NCI-H1930 (cell line): ENCODE measurements around the gene FLRT3.

Experiments used
- DNase-seq, 2 experiments: peaks; one replicate each; lab custom pipeline; 2025; lab: John Stamatoyannopoulos, UW

FLRT3 gene

DNA sequence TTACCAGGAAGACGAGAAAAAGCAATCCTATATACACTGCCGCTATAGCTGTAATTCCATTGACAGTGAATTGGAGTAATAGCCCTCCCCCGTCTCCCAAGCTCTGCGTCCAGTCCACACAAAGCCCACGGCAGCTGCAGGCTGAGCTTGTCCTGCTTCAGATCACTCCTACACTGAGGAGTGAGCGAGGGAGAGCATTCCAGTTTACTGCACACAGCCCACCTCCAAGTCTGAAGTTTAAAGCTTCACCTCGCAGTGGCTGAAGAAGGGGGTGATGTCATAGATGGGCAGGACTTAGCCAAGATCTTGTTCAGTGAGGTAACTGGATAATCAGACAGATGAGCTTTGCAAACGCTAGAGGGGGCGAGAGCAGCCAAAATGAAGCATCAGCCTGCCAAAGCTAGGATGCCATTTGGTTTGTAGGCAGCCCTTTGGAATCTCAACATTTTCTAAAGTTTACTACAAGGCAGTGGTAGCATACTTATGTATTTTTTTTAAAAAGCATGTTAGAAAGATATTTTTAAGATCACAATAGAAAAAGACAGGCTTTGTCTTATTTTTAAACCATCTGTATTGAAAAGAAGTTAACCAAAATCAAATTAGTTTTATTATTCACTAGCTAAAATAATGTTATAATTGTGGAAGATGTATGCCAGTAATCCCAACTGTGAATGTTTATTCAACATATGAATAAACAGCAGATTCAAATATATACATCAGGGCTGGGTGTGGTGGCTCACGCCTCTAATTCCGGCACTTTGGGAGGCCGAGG, at the start of gene FLRT3:
Gene FLRT3 (minus strand): TSS at position 213 of the 772 bp plus-strand sequence. CDS start 10,106 bp downstream, outside the sequence.
- peak; percentile 56 to 70 for DNase-seq

DNA sequence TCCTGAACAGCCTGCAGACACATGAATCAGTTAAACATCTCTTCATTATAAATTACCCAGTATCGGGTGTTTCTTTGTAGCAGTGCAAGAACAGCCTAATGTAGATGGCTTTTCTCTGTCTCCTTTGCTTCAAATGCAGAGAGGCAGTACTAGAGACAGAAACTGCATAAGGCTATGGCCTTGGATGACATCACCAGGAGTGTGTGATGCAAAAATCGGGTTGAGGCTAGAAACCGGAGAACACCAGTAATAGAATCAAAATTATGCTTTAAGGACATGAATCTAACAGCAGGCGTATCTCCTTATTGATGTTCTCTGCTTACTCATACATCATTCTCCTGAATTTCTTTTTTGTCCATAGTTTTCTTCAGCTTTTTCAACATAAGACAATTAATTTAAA, 49.3 kb upstream of the FLRT3 start:
- DNase-seq: no peak

DNA sequence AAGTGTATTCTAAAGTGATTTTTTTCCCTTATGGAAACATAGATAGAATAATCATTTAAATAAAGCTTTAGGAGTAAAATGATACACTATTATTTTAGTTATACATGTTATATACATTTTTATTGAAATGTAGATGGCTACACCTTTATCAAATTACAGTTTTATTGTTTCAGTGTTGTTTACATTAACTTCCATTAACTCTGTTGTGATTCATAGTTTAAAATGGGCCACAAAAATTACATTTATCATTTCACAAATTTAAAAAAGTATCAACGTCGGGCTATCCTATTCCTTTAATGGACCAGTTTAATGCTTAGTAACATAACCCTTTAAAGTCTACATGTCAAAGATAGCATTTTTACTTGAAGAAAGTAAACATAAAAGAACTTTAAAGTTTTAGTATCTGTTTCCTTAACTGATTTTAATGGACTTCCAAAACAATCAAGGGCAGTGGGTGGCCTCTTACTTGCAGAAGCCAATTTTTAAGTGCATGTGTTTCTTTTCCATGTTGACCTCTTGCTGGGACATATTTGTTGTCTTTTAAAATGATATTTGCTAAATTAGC, 47.8 kb upstream of the FLRT3 start:
- DNase-seq: no peak

DNA sequence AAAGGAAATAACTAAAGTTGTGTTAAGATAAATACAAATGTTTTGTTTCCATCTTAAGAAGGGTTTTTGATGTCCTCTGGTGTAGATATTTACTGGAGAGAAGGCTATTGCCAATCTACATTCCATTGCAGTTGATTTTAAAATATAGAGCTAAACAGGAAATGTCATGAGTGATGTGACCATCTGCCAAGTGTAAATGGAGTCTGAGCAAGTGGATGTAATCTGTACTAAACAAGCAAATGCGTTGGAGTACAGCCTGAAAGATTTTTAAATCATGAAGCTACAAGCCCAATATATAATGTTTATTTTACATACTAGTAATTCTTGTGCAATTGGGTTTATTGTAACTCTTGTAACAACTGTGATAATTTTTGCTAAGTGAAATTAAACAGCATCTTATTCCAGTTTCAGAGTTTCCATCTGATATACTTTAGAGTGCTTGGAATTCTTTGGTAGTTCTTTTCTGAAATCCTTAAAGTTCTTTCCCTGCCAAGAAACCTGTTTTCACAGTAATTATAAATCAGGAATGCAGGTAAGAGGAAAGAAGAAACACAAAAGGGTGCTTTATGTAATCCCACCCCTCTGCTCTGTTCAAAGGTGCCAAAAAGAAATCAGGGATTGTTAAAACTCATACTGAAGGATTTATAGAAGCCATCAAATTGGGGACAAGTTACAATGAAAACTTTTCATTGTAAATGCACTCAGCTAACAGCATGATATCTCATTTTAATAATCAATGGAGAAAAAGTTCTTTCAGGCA, 47.2 kb upstream of the FLRT3 start:
- no peak for DNase-seq

DNA sequence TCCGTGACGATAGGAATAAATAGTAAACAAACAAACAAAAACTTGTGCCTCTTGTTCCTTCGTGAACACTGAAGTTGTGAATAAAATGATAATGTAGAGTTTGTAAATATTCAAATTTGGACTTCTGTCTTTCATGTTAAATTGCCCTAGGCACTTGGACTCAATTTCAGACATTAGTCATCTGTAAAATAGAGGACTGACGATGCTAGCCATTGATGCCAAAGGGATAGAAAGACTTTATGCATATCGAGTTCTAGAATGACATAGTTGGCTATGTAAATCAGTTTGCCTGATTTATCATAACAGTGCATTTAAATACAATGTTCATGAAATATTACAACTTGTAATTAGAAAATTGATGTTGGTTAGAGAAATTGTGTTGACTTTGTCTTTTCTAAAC, 45.9 kb upstream of the FLRT3 start:
- DNase-seq: no peak

DNA sequence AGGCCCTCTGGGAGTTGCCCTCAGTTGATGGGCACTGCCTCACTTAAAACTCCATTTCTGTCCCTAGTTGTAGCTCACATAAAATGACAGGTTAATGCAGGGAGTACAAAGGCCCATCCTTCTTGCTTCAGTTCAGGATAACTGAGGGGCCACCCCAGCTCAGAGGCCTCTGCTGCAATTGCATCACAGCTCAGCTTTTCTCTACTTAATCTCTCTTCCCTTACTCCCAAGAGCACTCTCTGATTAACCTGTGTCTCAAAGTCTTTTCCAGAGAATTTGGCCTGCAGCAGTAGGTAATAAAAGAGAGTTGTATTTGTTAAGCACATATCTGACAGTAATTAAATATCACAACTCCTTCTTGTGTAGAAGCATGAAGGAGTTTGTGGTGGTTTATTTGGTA, 40.9 kb upstream of the FLRT3 start:
- no peak for DNase-seq

DNA sequence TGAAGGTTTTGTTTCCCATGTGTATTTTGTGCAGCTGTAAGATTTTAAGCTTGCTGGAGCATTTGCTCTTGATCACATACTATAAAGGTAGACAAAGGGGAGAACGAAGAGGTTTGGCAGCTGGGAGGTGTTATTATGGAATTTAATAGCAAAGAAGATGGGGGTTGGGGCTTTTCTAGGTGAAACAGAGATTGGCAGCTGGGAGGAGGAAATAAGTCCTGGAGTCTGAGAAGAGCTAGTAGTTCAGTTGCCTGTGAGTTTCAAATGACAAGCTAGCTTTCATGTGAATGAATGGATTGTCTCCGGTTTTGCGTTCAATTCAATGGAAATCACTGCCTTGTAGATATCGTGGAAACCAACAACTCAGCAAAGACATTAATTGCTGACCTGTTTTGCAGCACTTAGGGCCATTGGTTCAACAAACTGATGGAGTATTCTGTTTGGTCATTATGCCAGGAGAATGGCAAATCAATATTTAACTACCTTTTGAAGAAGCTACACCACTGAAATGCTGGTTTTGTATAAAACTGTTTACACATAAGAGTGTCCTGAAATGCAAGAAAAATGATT, 38.1 kb upstream of the FLRT3 start:
- DNase-seq: peak; percentile 45 to 66

DNA sequence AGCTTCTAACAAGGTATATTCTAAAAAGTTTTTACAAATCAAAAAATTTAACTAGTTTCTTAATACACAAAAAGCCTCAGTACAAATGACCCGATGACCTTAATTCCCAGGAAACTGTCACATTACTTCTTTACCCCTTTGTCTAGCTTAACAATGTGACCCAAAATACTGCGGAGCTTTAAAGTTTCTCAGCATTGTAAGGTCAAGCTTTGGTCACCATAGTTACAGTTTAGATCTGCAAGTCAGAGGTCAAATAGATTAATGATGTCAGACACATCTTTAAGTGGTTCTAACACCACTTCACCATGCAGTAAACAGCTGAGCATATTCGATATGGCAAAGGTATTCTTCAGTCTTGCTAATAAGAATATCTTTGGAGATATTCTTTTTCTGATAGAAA, 36.8 kb upstream of the FLRT3 start:
- DNase-seq: no peak

DNA sequence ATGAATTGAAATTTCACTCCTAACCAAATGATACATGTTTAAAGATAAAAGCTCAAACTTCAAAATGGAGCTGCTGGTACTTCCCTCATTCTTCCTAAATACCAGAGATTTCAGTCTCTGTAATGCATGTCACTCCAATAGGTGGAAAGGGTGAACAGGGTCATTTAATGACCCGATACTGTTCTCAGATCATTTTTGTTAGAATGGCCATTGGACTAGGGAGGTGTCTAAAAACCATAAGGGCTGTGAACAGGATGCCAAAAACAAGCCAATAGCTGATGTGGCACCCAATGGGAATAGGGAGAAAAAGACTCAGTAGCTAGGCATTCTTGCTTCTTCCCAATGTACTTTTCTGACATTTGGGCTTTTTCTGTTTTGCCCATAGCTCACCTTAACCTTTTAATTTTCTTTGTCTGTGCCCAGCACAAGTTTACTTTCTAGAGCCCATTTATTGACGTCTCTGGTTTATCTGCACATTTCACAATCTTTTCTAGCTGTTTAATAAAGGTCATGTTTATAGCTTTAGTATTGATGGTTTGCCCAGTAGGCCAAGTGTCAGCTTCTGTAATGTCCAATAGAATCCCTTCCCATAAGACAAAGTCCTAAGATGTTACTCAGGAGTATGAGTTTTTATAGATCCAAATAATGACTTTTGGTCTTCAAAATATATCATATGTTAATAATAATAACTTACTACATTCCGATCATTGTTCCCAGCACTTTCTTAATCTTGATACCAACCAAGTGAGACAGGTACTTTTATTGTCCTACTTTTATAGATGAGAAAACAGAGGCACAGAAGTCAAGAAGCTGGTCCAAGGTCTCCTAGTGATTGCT, 24.3 kb upstream of the FLRT3 start:
- DNase-seq: no peak

DNA sequence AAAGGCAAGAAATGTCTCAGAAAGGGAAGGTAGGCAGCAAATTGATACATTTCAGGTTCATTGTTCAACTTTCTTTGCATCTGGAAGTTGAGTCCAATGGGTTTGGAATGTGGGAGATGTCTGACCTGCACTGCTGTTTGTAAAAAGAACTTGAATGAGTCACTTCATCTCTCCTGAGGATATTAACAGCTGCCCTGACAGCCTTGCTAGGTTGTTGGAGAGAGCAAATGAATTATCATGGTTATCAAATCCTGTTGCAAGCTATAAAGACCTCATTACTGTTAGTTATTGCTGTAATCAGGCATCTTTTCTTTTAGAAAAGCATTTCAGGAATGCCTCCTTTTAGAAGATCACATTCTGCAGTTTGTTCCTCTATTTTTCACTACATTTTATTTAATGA, 23.0 kb upstream of the FLRT3 start:
- no peak for DNase-seq

DNA sequence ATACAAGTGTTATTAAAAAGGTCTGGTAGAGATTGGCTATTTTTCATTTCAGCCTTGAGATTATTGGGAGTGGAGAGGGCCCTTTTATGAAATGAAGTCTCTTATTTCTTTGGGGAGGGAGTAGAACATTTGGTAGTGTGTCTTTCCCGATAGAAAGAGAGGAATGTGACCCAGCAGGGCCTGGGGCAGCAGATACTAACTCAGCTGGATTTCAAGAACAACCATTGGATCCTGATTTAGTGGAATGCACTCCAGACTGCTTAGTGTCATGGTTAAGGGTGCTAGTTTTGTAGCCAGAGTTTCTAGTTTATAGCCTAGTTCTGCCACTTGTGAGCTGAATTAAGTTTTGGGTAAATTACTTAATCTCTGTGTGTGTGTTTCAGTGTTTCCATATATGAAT, 18.4 kb upstream of the FLRT3 start:
- no peak for DNase-seq

DNA sequence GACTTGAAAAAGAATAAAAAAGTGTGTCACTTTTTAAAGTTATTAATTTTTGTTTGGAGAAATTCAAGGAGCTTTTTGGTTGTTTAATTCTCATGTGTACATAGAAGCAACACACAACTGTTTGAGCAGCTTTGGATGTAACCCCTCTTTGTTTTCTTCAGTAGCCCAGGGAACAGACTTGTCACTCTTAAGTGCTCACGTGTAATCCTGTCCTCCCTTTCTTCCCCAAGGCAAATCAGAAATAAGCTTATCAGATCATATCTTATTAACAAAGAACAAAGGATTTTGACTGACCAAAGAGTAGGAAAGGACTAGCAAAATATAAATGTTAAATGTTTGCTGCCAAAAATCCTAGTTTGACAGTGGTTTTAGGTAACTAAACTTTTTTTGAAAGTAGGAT, 7.3 kb upstream of the FLRT3 start:
- DNase-seq: no peak

DNA sequence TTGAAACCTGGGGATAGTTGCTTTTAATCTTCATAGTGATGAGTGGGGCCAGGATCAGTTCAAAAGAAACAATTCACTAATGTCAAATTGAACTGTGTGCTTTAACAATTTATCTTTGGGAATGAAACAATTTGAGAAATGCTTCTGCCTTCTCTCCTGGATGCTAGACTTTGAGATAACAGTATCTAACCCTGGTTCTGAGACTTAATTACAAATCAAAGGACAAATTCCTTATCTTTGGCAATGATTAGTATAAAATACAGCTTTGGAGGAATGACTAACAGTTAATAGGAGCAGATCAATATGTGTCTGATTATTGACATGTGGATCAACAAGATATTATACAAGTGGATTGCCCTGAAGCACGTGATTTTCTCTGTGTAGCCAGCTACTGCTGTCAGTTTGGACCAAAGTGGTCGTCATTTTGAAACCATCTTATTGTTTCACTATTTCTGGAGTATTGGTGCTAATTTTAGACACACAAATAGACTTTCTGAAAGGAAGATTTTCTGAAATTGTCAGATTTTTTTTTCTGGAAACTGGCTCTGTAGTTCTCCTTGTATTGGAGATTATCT, 6.2 kb upstream of the FLRT3 start:
- DNase-seq: no peak

DNA sequence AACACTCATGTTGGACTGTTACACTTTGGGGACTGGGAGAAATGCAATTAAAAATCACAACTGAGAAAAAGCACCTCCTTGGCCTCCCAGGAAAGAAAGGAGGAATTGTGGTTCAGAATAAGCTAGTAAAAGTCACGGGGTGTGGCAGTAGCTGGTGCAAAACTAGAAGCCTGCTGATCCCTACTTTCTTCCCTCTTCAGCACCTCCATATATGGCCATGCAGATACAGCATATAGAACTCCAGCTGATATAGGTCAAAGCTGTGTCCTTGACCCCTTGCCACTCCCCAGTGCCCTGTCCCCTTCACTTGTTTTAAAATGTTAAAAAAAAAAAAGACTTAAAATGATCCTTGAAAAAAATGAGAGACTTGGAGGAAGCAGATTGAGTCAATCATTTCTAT, 5.5 kb upstream of the FLRT3 start:
- DNase-seq: no peak

DNA sequence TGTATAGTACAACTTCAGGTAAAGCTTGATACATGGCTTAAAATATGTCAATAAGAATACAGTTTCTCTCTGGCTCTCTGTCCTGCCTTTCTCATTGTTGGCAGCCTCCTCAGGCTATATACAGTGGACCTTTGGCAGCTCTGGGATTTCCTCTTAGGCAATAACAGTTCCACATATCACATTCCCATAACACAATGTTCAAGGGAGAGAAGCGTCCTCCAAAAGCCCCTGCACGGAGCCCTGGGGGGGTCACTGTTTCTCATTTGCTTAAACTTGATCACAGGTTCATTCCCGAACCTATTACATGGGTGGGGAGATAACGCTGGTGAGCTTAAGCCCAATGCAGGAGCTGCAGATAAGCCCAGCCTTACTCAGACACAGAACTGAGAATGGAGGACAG, 4.4 kb upstream of the FLRT3 start:
- DNase-seq: no peak

DNA sequence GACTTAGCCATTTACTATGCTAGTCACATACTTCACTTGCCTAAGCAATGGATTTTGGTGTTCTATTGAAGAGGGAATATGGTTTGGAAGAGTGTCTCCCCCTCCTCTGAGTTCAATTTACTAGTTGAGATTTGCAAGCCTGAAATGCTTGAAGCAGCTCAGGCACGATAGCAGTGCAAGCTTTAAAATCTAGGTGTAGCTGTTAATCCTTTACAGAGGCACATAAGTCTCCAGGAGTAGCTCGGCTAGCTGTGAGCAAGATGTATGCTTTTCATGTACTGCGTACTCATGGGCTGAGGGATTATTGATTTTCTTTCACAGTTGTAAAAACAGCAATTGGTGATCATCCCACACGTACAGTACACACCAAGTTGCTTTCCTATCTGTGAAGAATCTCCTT, 726 bp downstream of the FLRT3 start:
- DNase-seq: no peak

DNA sequence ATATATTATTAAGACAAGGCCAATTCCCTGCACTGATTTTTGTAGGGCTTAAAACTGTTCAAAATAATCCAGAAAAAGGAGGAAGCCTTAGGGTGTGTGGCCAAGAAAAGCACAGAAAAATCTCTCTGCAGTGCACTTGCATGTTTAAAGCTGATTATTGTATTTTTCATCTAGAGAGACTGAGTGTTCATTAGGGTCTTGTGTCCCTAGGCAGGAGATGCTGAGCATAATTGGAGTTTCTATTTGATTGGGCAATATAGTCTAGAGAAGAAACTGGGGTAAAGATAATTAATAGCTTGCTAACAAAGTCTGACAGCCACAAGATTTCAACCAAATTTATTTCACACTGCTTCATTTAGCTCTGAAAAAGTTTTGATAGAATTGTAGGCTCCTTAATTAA, 2.4 kb downstream of the FLRT3 start:
- no peak for DNase-seq

DNA sequence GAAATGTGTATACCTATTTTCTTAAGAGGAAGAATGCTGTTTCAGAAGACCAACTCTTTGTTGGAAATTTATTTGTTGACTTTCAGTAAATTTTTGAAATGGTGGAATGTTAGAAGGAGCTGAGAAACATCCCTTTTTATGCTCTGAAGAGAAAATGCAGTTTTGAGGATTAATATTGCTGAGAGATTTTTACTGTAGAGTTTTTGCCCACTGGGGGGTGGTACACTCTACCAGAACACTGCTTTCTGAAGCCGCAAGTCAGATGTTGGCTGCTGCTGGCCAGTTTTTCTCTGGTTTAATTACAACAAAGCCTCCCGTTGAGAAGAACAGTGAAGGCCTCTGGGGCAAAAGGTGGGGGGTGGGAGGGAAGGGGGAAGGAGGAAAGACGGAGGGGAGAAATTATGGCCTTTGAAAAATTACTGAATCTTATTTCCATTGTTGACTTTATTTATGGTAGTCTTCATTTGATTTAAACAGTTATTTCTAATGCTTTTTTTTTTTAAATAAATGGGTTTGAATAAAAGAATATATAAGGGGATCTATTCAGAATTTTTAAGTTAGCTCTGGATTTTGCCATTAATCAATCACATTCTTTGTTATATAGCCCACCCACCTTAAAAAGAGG, 3.0 kb downstream of the FLRT3 start:
- DNase-seq: no peak

DNA sequence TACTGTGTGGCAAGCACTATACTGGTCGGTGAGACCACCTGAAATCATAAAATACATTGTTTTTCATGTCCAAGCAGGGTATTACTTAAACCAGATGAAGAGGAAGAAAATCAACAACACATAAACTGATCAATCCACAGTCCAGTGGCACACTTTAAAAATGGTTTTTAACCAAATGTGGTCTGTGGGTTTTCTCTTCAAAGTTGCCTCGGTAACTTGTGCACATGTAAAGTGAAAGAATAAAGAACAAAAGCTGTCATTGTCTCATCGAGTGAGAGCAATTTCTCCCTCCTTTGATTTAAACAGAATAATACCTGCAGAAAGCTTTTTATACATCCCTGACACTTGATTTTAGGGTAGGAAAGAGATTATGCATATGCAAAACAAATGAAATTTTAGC, 3.7 kb downstream of the FLRT3 start:
- no peak for DNase-seq

DNA sequence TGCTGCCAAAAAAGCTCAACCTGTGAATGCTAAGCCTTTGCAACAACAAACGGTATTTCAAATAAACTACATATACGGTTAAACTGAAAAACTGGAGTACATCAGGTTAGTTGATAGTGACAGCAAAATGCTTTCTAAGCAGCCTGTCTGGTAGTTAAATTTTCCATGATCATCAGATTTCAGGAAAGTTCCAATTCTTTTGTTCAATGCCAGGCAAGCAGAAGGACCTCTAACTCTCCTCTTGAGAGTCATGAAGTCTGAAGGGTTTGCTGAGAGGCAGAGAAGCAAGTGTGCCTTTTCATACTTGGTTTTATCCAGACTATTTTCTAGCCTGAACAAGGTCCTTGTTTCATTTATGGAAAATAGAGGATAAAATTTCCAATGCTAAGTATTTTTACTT, 4.5 kb downstream of the FLRT3 start:
- no peak for DNase-seq

DNA sequence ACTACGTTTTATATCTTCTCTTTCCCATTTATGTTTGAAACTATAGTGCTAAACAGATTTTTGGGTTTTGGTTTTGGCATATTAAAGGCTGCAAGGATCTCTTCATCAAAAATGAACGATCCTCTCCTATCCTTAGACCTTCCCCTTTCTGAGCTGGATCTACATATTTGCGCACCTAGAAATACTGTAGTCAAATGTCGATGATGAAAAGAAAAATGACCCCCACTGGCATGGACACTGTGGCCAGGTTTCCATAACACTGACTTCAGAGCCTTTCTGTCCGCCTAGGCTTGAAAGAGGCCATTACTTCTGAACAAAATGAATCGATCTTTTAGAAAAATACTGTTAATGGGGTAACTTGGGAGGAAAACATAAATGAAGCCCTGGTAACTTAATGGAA, 5.8 kb downstream of the FLRT3 start:
- no peak for DNase-seq
